ENCODE data around the gene KCNQ1.

The KCNQ1 gene

DNA sequence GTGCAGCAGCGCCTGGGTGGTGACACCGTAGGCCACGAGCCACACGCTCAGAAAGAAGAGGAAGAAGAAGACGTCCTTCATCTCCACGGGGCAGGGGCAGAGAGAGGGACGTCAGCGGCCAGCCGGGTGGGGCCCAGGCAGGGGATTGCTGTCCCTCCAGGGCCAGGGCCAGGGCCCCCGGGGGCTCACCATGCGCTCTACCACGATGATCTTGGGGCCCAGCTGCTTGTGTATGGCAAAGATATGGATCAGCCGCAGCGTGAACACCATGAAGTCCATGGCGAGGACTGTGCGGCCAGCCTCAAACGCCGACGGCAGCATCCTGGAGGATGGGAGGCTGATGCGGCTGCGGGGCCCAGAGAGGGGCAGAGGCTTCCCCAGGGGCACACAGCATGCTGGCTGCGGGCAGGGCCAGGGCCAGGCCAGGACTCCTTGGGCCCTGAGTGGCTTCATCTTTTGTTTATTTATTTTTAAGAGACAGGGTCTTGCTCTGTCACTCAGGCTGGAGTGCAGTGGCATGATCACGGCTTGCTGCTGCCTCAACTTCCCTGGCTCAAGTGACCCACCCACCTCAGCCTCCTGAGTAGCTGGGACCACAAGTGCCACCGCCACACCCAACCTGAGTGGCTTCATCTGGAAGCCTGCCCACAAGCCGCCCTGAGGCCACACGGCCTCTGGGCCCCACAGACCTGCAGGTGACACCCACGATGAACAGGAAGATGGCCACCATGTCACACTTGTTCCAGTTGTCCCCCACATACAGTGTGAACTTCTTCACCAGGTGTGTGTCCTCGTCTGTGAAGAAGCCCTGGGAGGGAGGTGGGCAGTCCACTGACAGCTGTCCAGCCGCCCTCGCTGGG is 33.1 kb upstream of the KCNQ1 start:
- DNase-seq (ENCODE audit: low read depth): no peak

DNA sequence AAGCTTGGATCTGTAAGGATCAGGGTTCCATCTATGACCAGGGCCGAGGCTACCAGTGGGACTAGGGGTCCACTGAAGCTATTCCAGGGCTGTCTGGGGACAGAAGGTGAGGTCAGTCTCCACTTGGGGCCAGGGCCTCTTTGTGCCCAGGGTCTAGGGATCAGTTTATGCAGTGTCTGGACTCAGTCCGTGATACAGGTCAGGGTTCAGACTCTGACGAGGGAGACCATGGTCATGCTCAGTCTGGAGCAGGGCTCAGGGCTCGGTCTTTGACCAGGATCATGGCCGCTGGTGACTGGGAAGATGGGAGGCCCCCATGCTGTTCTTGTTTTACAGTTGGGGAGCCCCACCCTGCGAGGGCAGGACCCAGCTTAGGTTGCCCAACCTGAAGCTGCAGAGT is 32.5 kb upstream of the KCNQ1 start:
- no peak for DNase-seq (ENCODE audit: low read depth)

DNA sequence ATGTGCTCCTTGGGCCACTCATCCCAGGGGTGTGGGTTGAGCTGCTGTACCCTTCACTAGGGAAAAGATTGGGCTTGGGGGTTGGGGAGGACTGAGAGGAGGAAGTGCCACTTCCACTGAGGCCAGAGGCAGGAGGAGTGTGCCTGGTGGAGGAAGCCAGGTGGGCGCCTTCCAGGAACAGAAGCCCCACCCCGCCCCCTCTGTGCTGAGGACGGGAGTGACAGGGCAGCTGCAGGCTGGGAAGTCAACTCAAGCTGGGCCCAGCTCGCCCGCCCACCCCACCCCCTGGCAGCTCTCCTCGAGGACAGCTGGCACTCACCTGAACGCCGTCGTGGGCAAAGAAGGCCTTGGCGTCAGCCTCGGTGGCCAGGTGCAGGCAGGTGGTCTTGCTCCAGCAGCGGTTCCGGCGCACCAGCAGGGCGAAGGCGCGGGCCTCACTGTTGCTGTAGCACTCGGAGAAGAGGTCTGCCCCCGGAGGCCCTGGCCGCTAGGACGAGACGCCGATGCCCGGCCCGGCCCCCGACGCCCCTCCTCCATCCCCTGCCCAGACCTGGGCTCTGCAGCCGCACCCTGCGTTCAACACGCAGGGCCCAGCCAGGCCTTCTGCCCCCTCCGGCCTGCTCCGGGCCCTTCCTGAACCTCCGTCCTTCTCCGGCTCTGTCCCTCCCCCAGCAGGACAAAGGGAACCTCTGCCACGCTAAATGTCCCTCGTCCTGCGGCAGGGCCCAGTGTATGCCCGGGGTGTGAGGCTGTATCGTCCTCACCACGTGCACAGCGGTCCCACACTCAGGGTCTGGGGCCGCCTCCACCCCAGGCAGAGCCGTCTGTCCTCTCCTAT is 30.8 kb upstream of the KCNQ1 start:
- no peak for DNase-seq (ENCODE audit: low read depth)

DNA sequence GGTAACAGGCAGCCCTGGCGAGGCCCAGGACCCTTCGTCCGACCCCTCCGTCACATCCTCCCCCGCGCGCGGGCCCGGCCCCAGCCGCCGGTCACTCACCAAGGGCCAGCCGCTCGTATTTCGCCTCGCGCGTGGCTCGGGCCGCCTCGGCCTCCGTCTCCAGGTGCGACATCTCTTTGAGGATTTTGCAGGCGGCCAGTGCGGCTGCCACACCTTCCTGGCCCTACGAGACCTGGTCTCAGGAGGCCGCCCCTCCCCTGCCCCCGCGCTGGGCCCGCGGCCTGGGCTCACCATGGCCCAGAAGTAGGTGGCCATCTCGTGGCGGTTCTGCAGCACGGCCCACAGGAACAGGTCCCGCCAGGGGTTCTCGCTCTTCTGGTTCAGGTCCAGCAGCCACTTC is 30.2 kb upstream of the KCNQ1 start:
- no peak for DNase-seq (ENCODE audit: low read depth)

DNA sequence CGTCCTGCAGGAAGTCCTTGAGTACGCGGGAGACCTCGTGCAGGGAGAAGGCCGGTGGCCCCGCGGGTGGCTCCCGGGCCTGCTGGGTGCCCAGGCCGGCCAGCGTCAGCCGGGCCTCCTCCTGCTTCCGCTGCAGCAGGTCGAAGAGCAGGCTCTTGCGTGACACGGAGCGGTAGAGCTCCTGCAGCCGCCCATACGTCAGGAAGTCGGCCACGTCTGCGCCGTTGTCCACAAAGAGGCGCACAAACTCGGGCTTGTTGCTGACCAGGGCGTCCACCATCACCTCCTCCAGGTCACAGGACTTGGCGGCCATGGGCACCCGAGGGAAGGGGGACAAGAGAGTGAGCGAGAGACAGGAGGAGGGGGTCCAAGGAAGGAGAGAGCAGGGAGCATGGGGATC is 29.6 kb upstream of the KCNQ1 start:
- DNase-seq (ENCODE audit: low read depth): no peak

DNA sequence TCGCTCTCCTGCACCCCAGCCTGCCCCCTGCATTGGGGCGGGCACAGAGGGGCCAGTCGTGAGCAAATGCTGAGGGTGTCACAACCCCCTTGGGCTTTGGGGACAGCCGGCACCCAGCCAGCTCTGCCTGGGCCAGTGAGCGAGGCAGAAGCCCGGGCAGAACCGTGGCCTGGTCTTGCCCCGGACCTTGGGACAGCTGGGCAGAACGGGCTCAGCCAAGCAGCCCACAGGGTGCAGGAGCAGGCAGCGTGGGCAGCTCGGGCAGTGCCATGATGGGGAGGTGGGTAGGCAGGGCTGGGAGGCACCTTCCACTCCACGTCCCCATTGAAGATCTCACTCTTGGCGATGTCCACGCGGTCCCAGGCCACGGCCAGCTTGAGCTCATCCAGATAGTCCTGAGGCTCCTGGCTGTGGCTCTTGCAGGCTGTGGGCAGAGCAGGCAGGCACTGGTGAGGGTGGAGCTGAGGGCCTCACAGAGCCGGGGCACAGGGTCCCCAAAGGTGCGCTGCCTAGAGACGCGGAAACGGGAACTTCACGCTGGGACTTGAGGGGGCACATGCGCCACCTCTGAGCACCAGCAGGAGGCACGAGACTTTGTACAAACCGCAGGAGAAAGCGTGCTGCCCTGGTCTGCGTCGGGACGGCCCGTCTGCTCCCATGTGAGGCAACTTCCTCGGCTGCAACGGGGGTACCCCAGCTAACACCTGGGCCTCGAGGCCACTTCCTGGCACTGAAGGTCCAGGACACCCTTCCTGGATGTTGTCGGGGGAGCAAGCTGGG is 29.0 kb upstream of the KCNQ1 start:
- no peak for DNase-seq (ENCODE audit: low read depth)

DNA sequence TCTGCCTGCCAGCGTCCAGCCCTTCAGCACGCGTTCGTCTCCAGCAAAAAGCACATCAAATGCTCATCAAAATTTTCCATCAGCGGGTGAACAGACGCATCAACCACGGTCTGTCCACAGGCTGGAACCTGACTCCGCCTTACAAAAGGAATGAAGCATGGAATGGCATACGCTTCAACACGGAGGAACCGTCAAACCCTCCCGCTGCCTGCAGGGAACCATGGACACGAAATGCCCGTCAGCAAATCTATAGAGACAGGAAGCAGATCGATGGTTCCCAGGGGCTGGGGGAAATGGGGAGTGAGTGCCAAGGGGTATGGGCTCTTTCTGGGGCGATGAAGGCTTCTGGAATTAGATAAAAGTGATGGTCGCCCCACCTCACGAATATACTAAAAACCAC is 28.0 kb upstream of the KCNQ1 start:
- no peak for DNase-seq (ENCODE audit: low read depth)

DNA sequence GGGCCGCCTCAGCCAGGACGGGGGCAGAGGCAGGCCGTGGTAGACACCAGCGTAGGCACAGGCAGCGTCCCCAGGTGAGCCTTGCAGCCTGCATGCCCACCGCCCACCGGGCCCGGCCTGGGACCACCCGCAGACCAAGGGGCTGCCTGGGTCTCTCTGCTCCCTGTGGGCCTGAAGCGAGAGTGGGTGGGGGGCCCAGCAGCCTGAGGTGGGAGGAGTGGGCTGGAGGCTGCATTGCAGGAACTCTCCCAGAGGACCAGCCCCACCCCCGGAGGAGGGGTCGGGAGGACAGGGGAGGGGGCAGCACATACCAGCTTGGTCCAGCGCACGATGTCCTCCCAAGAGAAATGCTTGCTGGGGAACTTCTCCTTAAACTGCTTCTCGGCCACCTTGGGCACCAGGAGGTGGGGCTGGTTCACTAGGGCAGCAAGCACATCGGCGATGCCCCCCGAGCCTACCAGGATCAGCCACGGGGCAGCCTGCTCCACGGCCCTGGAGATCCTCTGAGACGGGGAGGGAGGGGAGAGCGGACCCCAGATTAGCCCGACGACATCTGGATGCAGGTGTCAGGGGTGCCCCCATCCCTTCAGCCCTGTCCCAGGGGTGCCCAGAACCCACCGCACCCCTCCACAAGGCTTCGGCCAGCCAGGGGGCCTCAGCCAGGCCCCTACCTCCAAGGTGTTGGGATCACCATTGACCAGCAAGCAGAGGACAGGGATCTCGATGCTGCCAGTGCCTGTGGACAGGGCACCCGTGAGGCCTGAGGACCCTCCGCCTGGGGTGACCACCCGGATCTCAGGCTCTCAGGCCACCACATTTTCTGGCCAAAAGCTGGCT is 26.7 kb upstream of the KCNQ1 start:
- DNase-seq (ENCODE audit: low read depth): no peak

DNA sequence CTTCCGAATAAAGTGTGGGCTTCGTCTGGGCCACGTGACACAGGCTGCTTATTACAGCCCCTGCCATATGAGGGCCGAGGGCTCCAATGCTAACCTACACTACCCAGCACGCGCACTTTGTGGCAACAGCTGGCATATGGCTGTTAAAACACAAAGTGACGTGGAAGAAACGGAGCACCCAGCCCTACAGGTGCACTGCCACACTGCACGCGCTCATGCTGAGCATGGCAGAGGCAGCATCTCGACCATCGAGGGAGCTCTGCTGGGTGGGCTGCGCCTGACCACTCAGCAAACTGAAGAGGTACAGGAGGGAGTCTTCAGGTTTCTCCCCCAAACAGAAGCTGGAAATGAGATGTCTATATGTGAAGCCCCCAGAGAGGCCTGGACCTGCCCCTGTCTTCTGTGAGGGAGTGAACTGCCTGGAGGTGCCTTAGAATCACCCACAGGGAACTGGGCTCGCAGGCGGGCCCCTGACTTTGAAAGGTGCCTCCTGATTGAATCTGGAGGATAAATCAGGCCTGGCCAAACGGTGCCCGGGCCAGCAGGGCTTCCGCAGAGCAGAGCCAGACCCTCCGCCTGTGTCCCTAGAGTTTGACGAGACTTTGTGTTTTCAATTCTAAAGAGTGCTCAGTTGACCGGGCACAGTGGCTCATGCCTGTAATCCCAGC is 26.0 kb upstream of the KCNQ1 start:
- no peak for DNase-seq (ENCODE audit: low read depth)

DNA sequence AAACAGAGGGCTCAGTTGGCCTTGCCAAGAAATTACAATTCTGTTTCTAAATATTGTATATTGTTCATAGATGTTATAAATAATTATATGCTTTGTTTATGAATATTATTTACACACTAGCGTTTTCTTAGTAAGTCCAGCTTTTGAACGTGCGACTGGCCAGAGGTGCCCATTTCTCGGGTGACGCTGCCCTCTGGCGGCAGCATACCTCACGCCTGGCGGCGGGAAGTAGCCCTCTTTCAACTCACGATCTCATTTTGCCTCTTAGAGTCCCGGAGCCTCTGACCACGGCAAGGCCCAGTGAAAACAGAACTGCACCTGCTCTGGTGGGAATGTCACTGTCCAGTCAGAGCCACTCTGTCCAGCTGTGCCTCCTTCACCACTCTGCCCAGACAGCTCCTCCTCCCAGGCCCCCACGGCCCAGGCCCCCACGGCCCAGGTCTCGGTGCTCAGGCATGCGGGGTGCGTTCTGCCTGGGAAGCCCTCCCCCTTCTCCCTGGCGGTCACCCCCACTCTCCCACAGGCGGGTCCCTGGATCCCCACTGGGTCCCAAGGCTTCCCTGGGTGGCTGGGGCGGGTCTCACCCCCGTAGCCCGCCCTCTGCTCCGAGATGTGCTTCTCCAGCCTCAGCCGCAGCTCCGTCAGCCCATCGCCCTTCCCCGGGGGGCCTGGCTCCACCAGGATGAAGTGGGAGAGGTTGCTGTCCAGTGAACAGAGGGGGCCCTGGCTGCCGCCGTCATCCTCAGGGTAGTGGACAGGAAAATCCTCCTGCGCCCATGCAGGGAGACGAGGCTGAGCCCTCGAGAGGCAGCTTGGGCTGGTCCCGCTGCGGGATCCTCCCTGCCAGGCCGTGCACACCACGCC is 24.9 kb upstream of the KCNQ1 start:
- DNase-seq (ENCODE audit: low read depth): peak; percentile 30

DNA sequence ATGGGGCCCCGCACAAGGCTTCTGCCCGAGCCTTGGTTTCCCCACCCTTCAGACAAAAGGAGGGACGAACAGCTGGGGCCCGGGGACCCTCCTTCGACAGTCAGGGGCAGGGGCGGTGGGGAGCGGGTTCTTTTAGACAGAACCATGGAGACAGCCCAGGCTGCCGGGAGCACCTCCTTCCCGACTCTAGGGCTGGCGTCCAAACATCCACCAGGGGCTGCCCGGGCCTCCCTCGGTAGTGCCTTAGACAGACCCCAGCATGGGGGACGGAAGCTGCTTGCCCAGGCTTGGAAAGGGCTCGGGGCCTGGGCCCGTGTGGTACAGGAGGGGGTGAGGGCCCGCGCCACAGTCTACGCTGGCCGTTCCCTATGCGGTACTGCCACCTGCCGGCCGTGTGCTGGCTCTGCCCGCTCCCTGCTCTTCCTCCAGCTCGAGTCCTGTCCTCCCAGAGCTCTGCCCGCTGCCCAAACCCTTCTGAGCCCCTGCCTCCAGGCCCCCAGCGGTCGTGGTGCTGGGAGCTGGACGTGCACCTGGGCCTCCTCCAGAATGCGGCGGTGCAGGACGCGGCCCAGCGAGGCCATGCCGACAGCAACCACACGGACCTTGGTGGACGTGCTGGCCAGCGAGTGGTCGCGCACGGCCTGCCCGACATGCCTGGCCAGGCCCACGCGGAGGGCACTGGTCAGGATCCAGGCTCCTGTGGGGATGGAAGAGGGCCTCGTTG is 24.1 kb upstream of the KCNQ1 start:
- DNase-seq (ENCODE audit: low read depth): no peak

DNA sequence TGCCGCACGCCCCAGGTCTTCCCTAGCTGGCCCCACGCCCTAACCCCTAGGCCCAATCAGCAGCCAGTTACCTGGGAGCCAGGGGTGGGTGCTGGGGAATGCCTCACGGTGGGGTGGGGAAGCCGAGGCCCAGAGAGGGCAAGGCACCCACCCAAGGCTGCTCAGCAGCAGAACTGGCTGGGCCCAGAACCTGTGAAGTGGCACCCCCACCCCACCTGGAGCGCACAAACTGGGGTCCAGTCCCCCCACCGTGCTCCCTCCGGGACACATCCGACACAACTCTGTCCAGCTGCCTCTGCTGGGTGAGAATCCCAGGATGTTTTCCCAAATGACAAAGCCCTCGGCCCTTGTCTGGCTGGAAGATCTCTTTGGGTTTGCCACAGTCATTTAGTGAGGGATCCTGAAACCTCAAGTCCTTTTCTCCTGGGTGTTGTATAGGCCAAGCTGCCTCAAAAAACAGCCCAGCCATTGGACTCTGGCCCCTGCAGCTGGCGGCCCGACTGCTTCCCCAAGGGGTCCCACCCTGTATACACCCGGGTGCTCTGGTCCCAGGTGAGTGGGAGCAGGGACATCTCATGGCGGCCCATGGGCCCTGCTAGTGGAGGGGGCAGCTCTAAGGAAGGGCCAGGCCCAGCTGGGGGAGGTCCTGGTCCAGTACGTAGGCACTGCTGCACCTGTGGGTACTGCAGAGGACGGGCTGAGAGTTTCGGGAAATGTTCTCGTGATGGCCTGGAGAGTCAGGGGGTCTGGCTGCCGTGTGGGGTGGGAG is 23.4 kb upstream of the KCNQ1 start:
- DNase-seq (ENCODE audit: low read depth): no peak

DNA sequence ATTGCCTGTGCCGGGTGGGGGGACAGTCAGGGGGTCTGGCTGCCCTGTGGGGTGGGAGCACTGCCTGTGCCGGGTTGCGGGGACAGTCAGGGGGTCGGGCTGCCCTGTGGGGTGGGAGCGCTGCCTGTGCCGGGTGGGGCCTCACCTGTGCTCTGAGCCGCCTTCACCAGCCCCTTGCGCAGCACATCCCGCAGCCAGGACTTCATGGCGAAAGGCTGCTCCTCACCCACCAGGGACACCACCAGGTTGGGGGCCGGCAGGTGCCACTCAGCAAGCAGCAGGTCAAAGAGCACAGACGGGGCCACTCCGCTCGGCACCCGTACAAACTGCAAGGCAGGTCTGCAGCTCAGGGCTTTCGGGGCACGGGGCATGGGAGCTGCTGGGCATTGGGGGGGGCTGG is 22.8 kb upstream of the KCNQ1 start:
- DNase-seq (ENCODE audit: low read depth): no peak

DNA sequence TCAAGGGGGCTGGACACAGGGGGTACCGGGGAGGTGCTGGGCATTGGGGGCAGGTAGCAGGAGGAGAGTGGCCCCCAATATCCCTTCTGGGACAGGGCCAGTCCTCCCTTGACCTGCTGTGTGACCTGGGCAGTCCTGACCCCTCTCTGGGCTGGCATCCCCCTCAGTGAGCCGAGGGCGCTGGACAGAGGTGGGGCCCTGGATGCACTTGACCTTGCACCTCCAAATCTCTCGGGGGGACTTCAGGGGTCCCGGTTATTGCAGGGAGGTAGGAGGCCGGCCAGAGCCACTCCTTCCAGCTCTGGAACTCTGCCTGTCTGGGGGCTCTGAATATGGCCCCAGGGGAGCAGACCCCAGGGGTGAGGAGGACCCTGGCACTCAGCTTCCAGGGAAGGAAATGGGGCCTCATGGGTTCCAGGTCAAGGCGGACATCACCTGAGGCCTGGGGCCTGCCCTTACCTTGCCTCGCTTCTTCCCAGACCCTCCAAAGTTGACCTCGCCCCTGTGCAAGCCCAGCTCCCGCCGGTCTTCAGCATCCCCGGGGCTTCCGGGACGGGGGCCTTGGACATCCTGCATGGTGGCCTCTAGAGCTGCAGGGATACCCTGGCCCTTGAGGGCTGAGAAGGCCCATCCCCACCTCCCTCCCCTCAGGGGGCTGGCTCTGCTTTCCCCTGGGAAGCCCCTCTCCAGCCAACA is 22.2 kb upstream of the KCNQ1 start:
- no peak for DNase-seq (ENCODE audit: low read depth)

DNA sequence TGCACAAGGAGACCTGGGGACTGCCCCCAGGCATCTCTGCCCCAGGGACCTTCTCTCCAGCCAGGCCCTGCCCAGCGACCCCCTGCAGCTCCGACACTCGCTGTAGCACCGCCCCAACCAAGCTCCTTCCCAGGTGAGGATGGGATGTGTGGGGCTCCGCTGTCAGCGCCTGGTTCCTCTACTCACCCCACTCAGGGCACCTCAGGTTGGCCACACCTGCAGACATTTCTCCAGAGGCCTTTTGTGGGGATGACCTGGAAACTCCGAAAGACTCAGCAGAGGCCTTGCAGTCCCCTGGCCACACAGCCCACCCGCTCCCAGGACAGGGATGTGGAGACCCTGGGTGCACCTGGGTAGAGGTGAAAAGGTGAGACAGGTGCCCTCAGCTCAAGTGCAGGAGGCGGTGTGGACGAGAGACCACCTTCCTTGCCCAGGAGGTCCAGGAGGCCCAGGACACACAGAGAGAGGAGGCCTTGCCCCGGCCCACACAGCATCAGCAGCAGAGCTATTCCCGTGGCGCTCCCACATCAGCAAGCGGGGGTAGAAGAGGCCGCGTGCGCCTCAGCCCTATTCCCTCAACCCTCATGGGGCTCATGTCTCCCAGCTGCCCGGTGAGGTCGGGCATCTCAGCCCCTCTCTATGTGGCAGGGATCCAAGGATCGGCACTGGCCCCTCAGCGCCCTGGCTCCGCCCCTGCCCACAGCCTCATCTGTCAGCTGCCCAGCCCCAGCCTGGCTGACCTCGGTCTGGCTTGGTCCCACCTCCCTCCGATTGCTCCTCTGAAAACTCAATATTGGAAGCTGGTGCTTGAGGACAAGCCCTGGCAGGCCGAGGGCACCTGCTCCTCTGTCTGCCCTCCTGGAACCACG is 21.4 kb upstream of the KCNQ1 start:
- DNase-seq (ENCODE audit: low read depth): no peak

DNA sequence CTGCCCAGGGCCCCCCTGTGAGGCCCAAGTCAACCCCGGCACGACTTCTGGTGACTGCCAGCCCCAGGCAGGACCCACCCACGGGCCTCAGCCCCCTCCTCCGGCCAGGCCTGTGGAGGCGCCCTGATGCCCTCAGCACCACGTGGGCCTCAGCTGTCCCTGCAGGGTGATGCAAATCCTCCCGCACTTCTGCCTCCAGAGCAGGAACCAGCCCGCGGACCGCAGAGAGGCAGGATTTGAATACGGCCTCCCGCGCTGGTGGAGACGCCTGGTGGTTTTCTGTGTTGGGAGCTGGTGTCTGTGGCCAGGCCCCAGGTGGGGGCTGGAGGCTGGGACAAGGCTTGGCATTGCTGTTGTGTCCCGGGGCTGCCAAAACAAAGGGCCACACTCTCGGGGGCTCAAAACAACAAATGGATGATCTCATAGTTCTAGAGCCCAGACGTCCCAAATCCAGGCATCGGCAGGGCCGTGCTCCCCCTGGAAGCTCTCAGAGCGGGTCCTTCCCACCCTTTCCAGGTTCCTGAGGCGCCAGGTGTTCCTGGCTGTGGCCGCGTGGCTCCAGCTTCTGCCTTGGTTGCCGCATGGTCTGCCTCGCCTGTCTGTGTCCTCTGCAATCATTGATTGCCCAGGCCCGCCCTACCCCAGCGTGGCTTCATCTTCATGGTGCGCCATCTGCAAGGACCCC is 19.9 kb upstream of the KCNQ1 start:
- DNase-seq (ENCODE audit: low read depth): no peak

Data from HS-5 (cell line).